Stimulated activated CD4-positive, alpha-beta T cell treated with anti-CD3 and anti-CD28 coated beads, TNF-alpha, amount 100 ng/mL, for 4 hours (primary cell): ENCODE data around the gene LRRC56.

ENCODE experiments used
- DNase-seq, 3 experiments: peaks; one replicate each; pipeline ENCODE4 v3.0.0-alpha.2; 2020; ENCODE audit warnings: low read depth in 3 of 3

Gene LRRC56

GRCh38 chr11:520428-521176, 16.7 kb upstream of the LRRC56 start:
- no peak for DNase-seq

- DNase-seq, result no peak
Observed at GRCh38 chr11:521177-521688, 16.1 kb upstream of the LRRC56 start.

GRCh38 chr11:526192-526591, 11.1 kb upstream of the LRRC56 start:
- DNase-seq, result no peak

- DNase-seq, result no peak
Observed at GRCh38 chr11:528166-528814, 9.0 kb upstream of the LRRC56 start.

GRCh38 chr11:528815-529727, 8.3 kb upstream of the LRRC56 start:
- DNase-seq, result no peak

GRCh38 chr11:529728-530411, 7.5 kb upstream of the LRRC56 start:
- DNase-seq, result no peak

GRCh38 chr11:530960-531831, 6.1 kb upstream of the LRRC56 start:
- no peak for DNase-seq

GRCh38 chr11:531919-532526, 5.3 kb upstream of the LRRC56 start:
- no peak for DNase-seq

GRCh38 chr11:532527-532985, 4.8 kb upstream of the LRRC56 start:
- DNase-seq, result no peak

GRCh38 chr11:532986-533585, 4.2 kb upstream of the LRRC56 start:
- no peak for DNase-seq

- no peak for DNase-seq
Observed at GRCh38 chr11:533586-534395, 3.5 kb upstream of the LRRC56 start.

GRCh38 chr11:534396-535209, 2.7 kb upstream of the LRRC56 start:
- DNase-seq, result peak in 1 of 3 experiments; percentile 26

- DNase-seq, result no peak
Observed at GRCh38 chr11:535210-535518, 2.2 kb upstream of the LRRC56 start.

GRCh38 chr11:535519-536454, 1.5 kb upstream of the LRRC56 start, which contains the start of gene HRAS:
TSS of gene HRAS (minus strand) at chr11:535576.
- peak; percentile 92 to 96 (median 94) for DNase-seq

GRCh38 chr11:537622-538430, 499 bp downstream of the LRRC56 start:
- DNase-seq, result no peak
